Prostate gland (tissue), 2 donors: ENCODE results near the gene NDUFS2.
A peak's percentile ranks its signal among the peaks of the same experiment; 100 is the strongest.

ENCODE experiments used
- CTCF ChIP-seq, 4 experiments: fragments of 200-600 bp in 2 of 4; fragments of 450-650 bp in 2 of 4; sonication (generic) in 2 of 4; IDR thresholded peaks; 1 replicate in 3 of 4; 2 replicates in 1 of 4; pipeline ENCODE4 v1.5.1; 2016 to 2019; ENCODE audit warnings: antibody characterized with exemption in 4 of 4, mild to moderate bottlenecking in 2 of 4, moderate library complexity in 2 of 4
- POLR2A ChIP-seq: fragments of 450-650 bp; IDR thresholded peaks from one replicate; pipeline ENCODE4 v1.6.1; 2016; ENCODE audit warnings: antibody characterized with exemption, mild to moderate bottlenecking
- POLR2AphosphoS5 ChIP-seq: sonication (generic); formaldehyde crosslinking; IDR thresholded peaks from one replicate; pipeline ENCODE4 v1.6.1; 2017; ENCODE audit warnings: antibody characterized with exemption

GRCh38 chr1:161227196-161227871 is 25.2 kb downstream of the NDUFS2 start:
- TF ChIP-seq POLR2A (no peak), CTCF (IDR thresholded peaks at IDR 0.05) (peak; percentile 86 to 97 (median 92)), POLR2AphosphoS5 (peak; percentile 70)
